HG02642 (cell line): Measurements from ENCODE around the gene FGFR3.

Source experiments
- ATAC-seq: cut with Tn5 transposase; IDR thresholded peaks from one replicate; pipeline ENCODE4 v1.9.1; 2021; ENCODE audit warnings: mild to moderate bottlenecking; ENCODE audit not compliant: unreplicated experiment, poor library complexity

FGFR3 gene

GRCh38 chr4:1785592-1785991, 7.5 kb upstream of the FGFR3 start:
- no peak for ATAC-seq

GRCh38 chr4:1786544-1787362, 6.3 kb upstream of the FGFR3 start:
- ATAC-seq = no peak

- ATAC-seq = no peak
These were observed 5.5 kb upstream of the FGFR3 start for GRCh38 chr4:1787411-1788077.

- no peak for ATAC-seq
These were observed 4.7 kb upstream of the FGFR3 start for GRCh38 chr4:1788254-1788973.

GRCh38 chr4:1789552-1789951, 3.5 kb upstream of the FGFR3 start:
- ATAC-seq = no peak

- no peak for ATAC-seq
These were observed 3.1 kb upstream of the FGFR3 start for GRCh38 chr4:1790005-1790404.

- no peak for ATAC-seq
These were observed 798 bp upstream of the FGFR3 start for GRCh38 chr4:1792158-1792831.

- no peak for ATAC-seq
These were observed 375 bp downstream of the FGFR3 start for GRCh38 chr4:1793496-1793840.

- ATAC-seq = no peak
These were observed 1.1 kb downstream of the FGFR3 start for GRCh38 chr4:1793940-1794808.

GRCh38 chr4:1794809-1795298, 1.8 kb downstream of the FGFR3 start:
- no peak for ATAC-seq

- no peak for ATAC-seq
These were observed 2.5 kb downstream of the FGFR3 start for GRCh38 chr4:1795299-1796195.

- no peak for ATAC-seq
These were observed 3.6 kb downstream of the FGFR3 start for GRCh38 chr4:1796486-1797204.

GRCh38 chr4:1797298-1797860, 4.3 kb downstream of the FGFR3 start:
- no peak for ATAC-seq

- no peak for ATAC-seq
These were observed 4.9 kb downstream of the FGFR3 start for GRCh38 chr4:1797861-1798579.

GRCh38 chr4:1798580-1799386, 5.7 kb downstream of the FGFR3 start:
- no peak for ATAC-seq
